Ishikawa (cell line): ENCODE data around the gene GABRB1.

Experiments
- CEBPB ChIP-seq: IDR thresholded peaks from 2 replicates; pipeline ENCODE4 v1.6.1; 2012
- CREB1 ChIP-seq: IDR thresholded peaks from 2 replicates; pipeline ENCODE4 v1.6.1; 2012; ENCODE audit warnings: low read depth
- EGR1 ChIP-seq: IDR thresholded peaks from 2 replicates; pipeline ENCODE4 v1.6.1; 2012
- EP300 ChIP-seq: IDR thresholded peaks from 2 replicates; pipeline ENCODE4 v1.6.1; 2012; ENCODE audit warnings: borderline replicate concordance
- FOXM1 ChIP-seq: IDR thresholded peaks from 2 replicates; pipeline ENCODE4 v1.6.1; 2012; ENCODE audit warnings: low read depth, borderline replicate concordance
- NFIC ChIP-seq: IDR thresholded peaks from 2 replicates; pipeline ENCODE4 v1.6.1; 2012
- RAD21 ChIP-seq: IDR thresholded peaks from 2 replicates; pipeline ENCODE4 v1.6.1; 2012; ENCODE audit warnings: low read depth
- TAF1 ChIP-seq: IDR thresholded peaks from 2 replicates; pipeline ENCODE4 v1.6.1; 2012; ENCODE audit warnings: low read depth, mild to moderate bottlenecking
- TCF12 ChIP-seq: IDR thresholded peaks from 2 replicates; pipeline ENCODE4 v1.6.1; 2012; ENCODE audit warnings: low read depth
- TEAD4 ChIP-seq: IDR thresholded peaks from 2 replicates; pipeline ENCODE4 v1.6.1; 2012
- USF1 ChIP-seq: IDR thresholded peaks from 2 replicates; pipeline ENCODE4 v1.6.1; 2012
- YY1 ChIP-seq: IDR thresholded peaks from 2 replicates; pipeline ENCODE4 v1.6.1; 2012; ENCODE audit warnings: low read depth
- ZBTB7A ChIP-seq: IDR thresholded peaks from 2 replicates; pipeline ENCODE4 v1.6.1; 2012; ENCODE audit warnings: low read depth
- TF ChIP-seq, protein P1 (sequence below): IDR thresholded peaks from 2 replicates; pipeline ENCODE4 v1.6.1; 2012; ENCODE audit warnings: low read depth, mild to moderate bottlenecking
- TF ChIP-seq, protein P2 (sequence below): IDR thresholded peaks from 2 replicates; pipeline ENCODE4 v1.6.1; 2012

GABRB1 gene

DNA sequence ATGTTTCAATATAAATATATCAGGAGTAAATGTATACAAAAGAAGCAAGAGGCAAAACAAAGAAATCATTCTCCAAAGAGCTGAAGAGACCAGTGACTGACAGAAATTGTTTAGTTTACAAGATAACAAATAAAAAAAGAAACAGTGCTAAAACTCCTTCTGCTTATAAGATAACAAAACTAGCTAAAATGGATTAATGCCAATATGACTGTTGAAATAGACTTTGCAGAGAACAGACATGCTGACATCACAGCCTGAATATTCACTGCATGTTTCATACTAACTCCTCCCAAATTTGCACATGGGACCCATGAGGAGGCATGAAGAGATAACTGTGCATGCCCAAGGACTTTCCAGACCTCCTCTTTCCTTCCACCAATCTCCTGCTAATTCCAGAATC is 31.8 kb upstream of the GABRB1 start:
- TF ChIP-seq TEAD4 (no peak), EGR1 (no peak), YY1 (no peak), USF1 (no peak), CEBPB (no peak), NFIC (no peak), TAF1 (no peak), FOXM1 (no peak), EP300 (no peak)
- TF ChIP-seq, protein P1, sequence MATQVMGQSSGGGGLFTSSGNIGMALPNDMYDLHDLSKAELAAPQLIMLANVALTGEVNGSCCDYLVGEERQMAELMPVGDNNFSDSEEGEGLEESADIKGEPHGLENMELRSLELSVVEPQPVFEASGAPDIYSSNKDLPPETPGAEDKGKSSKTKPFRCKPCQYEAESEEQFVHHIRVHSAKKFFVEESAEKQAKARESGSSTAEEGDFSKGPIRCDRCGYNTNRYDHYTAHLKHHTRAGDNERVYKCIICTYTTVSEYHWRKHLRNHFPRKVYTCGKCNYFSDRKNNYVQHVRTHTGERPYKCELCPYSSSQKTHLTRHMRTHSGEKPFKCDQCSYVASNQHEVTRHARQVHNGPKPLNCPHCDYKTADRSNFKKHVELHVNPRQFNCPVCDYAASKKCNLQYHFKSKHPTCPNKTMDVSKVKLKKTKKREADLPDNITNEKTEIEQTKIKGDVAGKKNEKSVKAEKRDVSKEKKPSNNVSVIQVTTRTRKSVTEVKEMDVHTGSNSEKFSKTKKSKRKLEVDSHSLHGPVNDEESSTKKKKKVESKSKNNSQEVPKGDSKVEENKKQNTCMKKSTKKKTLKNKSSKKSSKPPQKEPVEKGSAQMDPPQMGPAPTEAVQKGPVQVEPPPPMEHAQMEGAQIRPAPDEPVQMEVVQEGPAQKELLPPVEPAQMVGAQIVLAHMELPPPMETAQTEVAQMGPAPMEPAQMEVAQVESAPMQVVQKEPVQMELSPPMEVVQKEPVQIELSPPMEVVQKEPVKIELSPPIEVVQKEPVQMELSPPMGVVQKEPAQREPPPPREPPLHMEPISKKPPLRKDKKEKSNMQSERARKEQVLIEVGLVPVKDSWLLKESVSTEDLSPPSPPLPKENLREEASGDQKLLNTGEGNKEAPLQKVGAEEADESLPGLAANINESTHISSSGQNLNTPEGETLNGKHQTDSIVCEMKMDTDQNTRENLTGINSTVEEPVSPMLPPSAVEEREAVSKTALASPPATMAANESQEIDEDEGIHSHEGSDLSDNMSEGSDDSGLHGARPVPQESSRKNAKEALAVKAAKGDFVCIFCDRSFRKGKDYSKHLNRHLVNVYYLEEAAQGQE: no peak
- TF ChIP-seq, protein P2, sequence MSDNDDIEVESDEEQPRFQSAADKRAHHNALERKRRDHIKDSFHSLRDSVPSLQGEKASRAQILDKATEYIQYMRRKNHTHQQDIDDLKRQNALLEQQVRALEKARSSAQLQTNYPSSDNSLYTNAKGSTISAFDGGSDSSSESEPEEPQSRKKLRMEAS: no peak

DNA sequence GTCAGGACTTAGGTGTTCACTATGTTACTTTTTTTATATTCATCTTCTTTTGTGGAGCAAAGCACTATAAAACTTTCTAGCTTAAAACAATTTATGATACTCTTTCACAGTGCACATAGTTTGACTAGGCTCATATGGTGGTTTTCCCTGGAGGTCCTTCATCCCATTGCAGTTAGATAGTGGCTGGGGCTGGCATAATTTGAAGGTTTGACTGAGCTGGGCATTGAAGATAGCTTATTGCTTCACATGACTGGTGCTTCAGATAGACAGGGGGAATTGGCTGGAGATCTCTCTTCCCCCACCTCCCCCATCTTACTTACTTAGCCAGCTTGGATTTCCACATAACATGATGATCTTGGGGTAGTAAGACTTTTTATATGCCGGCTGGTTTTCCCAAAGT is 31.0 kb upstream of the GABRB1 start:
- no peak for TF ChIP-seq YY1
- no peak for TF ChIP-seq ZBTB7A
- TF ChIP-seq TEAD4: no peak
- TF ChIP-seq NFIC: no peak
- TF ChIP-seq EP300: no peak
- TF ChIP-seq TCF12: no peak
- TF ChIP-seq RAD21: no peak
- no peak for TF ChIP-seq USF1
- TF ChIP-seq TAF1: no peak
- TF ChIP-seq, protein P2: no peak
- TF ChIP-seq FOXM1: no peak
- no peak for TF ChIP-seq CEBPB

DNA sequence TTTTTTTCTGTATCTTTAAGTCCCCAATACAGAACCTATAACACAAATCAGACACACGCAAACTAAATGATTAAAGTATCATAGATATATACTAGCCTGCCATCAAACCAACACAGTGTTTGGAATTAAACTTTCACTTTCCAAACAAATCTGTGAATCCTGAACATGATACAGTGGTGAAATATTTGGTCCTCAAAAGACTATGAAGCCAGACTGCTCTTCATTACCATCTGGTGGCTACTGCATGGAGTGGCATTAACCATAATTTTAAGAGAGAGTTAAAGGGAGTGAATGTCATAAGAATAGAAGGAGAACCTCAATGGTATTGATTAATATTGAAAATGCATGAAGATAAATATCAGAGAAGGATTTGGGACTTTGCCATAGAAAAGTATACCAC is 28.8 kb upstream of the GABRB1 start:
- TF ChIP-seq, protein P2: no peak
- no peak for TF ChIP-seq YY1
- TF ChIP-seq ZBTB7A: no peak
- TF ChIP-seq TEAD4: no peak
- no peak for TF ChIP-seq USF1
- TF ChIP-seq NFIC: no peak
- no peak for TF ChIP-seq TCF12
- TF ChIP-seq CREB1: no peak
- TF ChIP-seq CEBPB: no peak
- TF ChIP-seq TAF1: no peak
- TF ChIP-seq, protein P1: no peak
- no peak for TF ChIP-seq FOXM1
- TF ChIP-seq EP300: no peak
- no peak for TF ChIP-seq EGR1
- TF ChIP-seq RAD21: no peak

GRCh38 chr4:47010347-47010911 is 20.9 kb upstream of the GABRB1 start:
- no peak for TF ChIP-seq ZBTB7A
- TF ChIP-seq, protein P2: no peak
- no peak for TF ChIP-seq RAD21
- TF ChIP-seq, protein P1: no peak
- TF ChIP-seq EGR1: no peak
- no peak for TF ChIP-seq TEAD4
- TF ChIP-seq NFIC: no peak
- no peak for TF ChIP-seq USF1
- no peak for TF ChIP-seq CEBPB
- no peak for TF ChIP-seq CREB1
- TF ChIP-seq TAF1: no peak
- no peak for TF ChIP-seq FOXM1
- TF ChIP-seq EP300: no peak
